ENCODE measurements around the gene SLA2.

- TF ChIP-seq, protein P1, sequence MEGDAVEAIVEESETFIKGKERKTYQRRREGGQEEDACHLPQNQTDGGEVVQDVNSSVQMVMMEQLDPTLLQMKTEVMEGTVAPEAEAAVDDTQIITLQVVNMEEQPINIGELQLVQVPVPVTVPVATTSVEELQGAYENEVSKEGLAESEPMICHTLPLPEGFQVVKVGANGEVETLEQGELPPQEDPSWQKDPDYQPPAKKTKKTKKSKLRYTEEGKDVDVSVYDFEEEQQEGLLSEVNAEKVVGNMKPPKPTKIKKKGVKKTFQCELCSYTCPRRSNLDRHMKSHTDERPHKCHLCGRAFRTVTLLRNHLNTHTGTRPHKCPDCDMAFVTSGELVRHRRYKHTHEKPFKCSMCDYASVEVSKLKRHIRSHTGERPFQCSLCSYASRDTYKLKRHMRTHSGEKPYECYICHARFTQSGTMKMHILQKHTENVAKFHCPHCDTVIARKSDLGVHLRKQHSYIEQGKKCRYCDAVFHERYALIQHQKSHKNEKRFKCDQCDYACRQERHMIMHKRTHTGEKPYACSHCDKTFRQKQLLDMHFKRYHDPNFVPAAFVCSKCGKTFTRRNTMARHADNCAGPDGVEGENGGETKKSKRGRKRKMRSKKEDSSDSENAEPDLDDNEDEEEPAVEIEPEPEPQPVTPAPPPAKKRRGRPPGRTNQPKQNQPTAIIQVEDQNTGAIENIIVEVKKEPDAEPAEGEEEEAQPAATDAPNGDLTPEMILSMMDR (conservative IDR thresholded peaks at IDR 0.05; ENCODE audit: low read depth, low read length), result no peak
- TF ChIP-seq MAFK (IDR thresholded peaks at IDR 0.05; ENCODE audit: low read depth, low read length), result no peak
- TF ChIP-seq POLR2A (IDR thresholded peaks at IDR 0.05; ENCODE audit: low read depth, low read length), result no peak
- no peak for TF ChIP-seq MXI1 (IDR thresholded peaks at IDR 0.05; ENCODE audit: borderline replicate concordance, low read depth, low read length)
- no peak for TF ChIP-seq SMC3 (IDR thresholded peaks at IDR 0.05; ENCODE audit: low read depth, low read length)
- TF ChIP-seq FOS (IDR thresholded peaks at IDR 0.05; ENCODE audit: low read depth, low read length), result no peak
- TF ChIP-seq RAD21 (IDR thresholded peaks at IDR 0.05; ENCODE audit: low read length), result no peak
- no peak for TF ChIP-seq CHD1 (IDR thresholded peaks at IDR 0.05; ENCODE audit: low read depth, low read length)
- TF ChIP-seq MAZ (IDR thresholded peaks at IDR 0.05; ENCODE audit: borderline replicate concordance, low read depth, low read length), result no peak
- TF ChIP-seq RFX5 (IDR thresholded peaks at IDR 0.05; ENCODE audit: low read depth, low read length), result no peak
- TF ChIP-seq CEBPB (IDR thresholded peaks at IDR 0.05; ENCODE audit: low read depth, low read length), result no peak
- TF ChIP-seq USF2 (IDR thresholded peaks at IDR 0.05; ENCODE audit: low read depth, low read length), result no peak
- no peak for TF ChIP-seq NFE2L2 (IDR thresholded peaks at IDR 0.05; ENCODE audit: low read depth, low read length)
Observed at GRCh38 chr20:36634342-36634741, 11.7 kb downstream of the SLA2 start.

All from IMR-90 (cell line).